OCI-LY1 (cell line): ENCODE measurements around the gene EYS.

Experiments
- H2AFZ ChIP-seq: fragments of 200-600 bp; sonication (generic), shearing (Covaris generic); 2 replicates; pipeline ENCODE4 v1.6.0; 2014; ENCODE audit warnings: antibody characterized with exemption, mild to moderate bottlenecking, low read length
- H3F3A ChIP-seq: fragments of 200-600 bp; sonication (generic), shearing (Covaris generic); 2 replicates; pipeline ENCODE4 v1.6.0; 2014; ENCODE audit warnings: mild to moderate bottlenecking, antibody characterized with exemption, low read length, moderate library complexity; ENCODE audit not compliant: insufficient read depth
- H3K27ac ChIP-seq: fragments of 200-600 bp; sonication (generic); 2 replicates; pipeline ENCODE4 v1.5.1; 2014; ENCODE audit warnings: low read length, mixed run types, mild to moderate bottlenecking, low read depth; ENCODE audit not compliant: poor library complexity, severe bottlenecking
- H3K27me3 ChIP-seq: fragments of 200-600 bp; sonication (generic); 2 replicates; pipeline ENCODE4 v1.6.0; 2014; ENCODE audit warnings: antibody characterized with exemption, mild to moderate bottlenecking, low read length, moderate library complexity; ENCODE audit not compliant: insufficient read depth
- H3K36me3 ChIP-seq: fragments of 200-600 bp; sonication (generic); 2 replicates; pipeline ENCODE4 v1.6.1; 2014; ENCODE audit warnings: mild to moderate bottlenecking, antibody characterized with exemption, low read length, moderate library complexity, mixed read lengths; ENCODE audit not compliant: insufficient read depth
- H3K4me1 ChIP-seq: fragments of 200-600 bp; sonication (generic); 2 replicates; pipeline ENCODE4 v1.5.1; 2014; ENCODE audit warnings: mild to moderate bottlenecking, low read length, moderate library complexity; ENCODE audit not compliant: insufficient read depth, severe bottlenecking
- H3K4me2 ChIP-seq: fragments of 200-600 bp; sonication (generic), shearing (Covaris generic); 2 replicates; pipeline ENCODE4 v1.6.1; 2014; ENCODE audit warnings: low read length
- H3K4me3 ChIP-seq: fragments of 200-600 bp; sonication (generic); 2 replicates; pipeline ENCODE4 v1.5.1; 2014; ENCODE audit warnings: low read length, low read depth, mild to moderate bottlenecking, mixed read lengths; ENCODE audit not compliant: poor library complexity, severe bottlenecking
- H3K79me2 ChIP-seq: fragments of 200-600 bp; shearing (Covaris generic); 2 replicates; pipeline ENCODE4 v1.6.1; 2016; ENCODE audit warnings: mixed run types, low read length, mixed read lengths; ENCODE audit not compliant: insufficient read depth
- H3K9ac ChIP-seq: fragments of 200-600 bp; sonication (generic), shearing (Covaris generic); 2 replicates; pipeline ENCODE4 v1.6.1; 2014; ENCODE audit warnings: mild to moderate bottlenecking, low read length, mixed read lengths
- H3K9me2 ChIP-seq: fragments of 200-600 bp; sonication (generic), shearing (Covaris generic); 2 replicates; pipeline ENCODE4 v1.6.1; 2014; ENCODE audit warnings: low read depth, mild to moderate bottlenecking, low read length, mixed read lengths
- H3K9me3 ChIP-seq: fragments of 200-600 bp; shearing (Covaris generic); 2 replicates; pipeline ENCODE4 v1.6.1; 2014; ENCODE audit warnings: low read length, mixed read lengths
- H4K20me1 ChIP-seq: fragments of 200-600 bp; sonication (generic), shearing (Covaris generic); 2 replicates; pipeline ENCODE4 v1.6.0; 2016; ENCODE audit warnings: mild to moderate bottlenecking, low read length; ENCODE audit not compliant: insufficient read depth
- EZH2 ChIP-seq: fragments of 200-600 bp; sonication (generic), shearing (Covaris generic); IDR thresholded peaks from 2 replicates; pipeline ENCODE4 v1.8.0; 2017; ENCODE audit warnings: borderline replicate concordance, mixed run types, mild to moderate bottlenecking, antibody characterized with exemption, low read length, moderate library complexity, mixed read lengths
- TF ChIP-seq, protein P1 (sequence below): fragments of 200-600 bp; sonication (generic), shearing (Covaris generic); IDR thresholded peaks from 2 replicates; pipeline ENCODE4 v1.5.1; 2017; ENCODE audit warnings: mild to moderate bottlenecking, antibody characterized with exemption, low read length, moderate library complexity, mixed read lengths

The EYS gene

DNA sequence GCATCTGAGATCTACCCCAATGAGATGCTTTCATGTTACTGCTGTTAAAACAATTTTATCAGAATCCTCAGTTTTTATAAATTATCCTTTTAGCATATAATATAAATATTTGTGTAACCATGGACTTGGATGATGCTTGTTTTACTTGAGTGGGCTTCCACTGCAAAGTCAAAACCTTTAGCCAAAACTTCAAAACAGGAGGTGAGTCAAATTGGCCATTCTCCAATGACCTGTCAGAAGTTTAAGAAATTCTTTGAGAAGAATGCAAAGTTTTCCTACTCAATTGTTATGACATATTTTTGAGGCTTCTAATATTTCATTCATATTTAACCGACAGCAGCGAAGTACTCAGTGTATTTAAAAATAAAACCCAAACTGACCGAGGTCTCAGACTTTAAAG is 507.9 kb downstream of the EYS start:
- Histone ChIP-seq H3K27me3 (no peaks in the 10 kb centered on the region), H3K27ac (no peak overlapping the region), H2AFZ (no peak overlapping the region), H3K79me2 (no peaks in the 10 kb centered on the region), H3K4me1 (no peaks in the 10 kb centered on the region), H3K4me3 (no peak overlapping the region), H3K9me3 (no peaks in the 10 kb centered on the region), H3F3A (no peaks in the 10 kb centered on the region), H3K9ac (no peak overlapping the region), H3K36me3 (no peaks in the 10 kb centered on the region), H3K9me2 (no peaks in the 10 kb centered on the region), H3K4me2 (no peak overlapping the region), H4K20me1 (no peaks in the 10 kb centered on the region)
- TF ChIP-seq, protein P1, sequence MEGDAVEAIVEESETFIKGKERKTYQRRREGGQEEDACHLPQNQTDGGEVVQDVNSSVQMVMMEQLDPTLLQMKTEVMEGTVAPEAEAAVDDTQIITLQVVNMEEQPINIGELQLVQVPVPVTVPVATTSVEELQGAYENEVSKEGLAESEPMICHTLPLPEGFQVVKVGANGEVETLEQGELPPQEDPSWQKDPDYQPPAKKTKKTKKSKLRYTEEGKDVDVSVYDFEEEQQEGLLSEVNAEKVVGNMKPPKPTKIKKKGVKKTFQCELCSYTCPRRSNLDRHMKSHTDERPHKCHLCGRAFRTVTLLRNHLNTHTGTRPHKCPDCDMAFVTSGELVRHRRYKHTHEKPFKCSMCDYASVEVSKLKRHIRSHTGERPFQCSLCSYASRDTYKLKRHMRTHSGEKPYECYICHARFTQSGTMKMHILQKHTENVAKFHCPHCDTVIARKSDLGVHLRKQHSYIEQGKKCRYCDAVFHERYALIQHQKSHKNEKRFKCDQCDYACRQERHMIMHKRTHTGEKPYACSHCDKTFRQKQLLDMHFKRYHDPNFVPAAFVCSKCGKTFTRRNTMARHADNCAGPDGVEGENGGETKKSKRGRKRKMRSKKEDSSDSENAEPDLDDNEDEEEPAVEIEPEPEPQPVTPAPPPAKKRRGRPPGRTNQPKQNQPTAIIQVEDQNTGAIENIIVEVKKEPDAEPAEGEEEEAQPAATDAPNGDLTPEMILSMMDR, result no peak

DNA sequence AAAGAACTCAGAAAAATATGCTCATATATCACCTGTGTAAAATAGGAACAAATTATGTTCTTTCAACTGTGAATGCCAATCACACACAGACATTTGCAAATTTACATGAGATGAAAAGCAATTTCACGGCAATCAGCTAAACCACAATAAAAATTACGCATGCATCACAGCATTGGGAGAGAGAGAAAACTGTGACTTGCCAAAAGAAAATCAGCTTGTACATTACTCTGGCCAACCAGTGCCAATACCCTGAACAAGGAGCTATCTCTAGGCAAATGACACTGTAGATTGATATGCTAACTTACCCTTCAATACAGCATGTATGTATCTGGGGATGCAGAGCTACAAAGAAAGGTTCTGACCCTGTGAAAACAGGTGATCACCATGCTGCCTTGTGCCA is 515.6 kb downstream of the EYS start:
- H3F3A ChIP-seq, result no peaks in the 10 kb centered on the region
- no peaks in the 10 kb centered on the region for H3K36me3 ChIP-seq
- TF ChIP-seq, protein P1, result no peak
- TF ChIP-seq EZH2, result no peak
- no peak overlapping the region for H3K4me2 ChIP-seq
- no peak overlapping the region for H2AFZ ChIP-seq
- H3K9ac ChIP-seq, result no peak overlapping the region
- H3K9me2 ChIP-seq, result no peaks in the 10 kb centered on the region
- no peak overlapping the region for H3K4me3 ChIP-seq
- no peaks in the 10 kb centered on the region for H3K4me1 ChIP-seq
- H4K20me1 ChIP-seq, result no peaks in the 10 kb centered on the region
- H3K27me3 ChIP-seq, result no peaks in the 10 kb centered on the region
- H3K9me3 ChIP-seq, result no peaks in the 10 kb centered on the region
- no peaks in the 10 kb centered on the region for H3K79me2 ChIP-seq
- no peak overlapping the region for H3K27ac ChIP-seq

DNA sequence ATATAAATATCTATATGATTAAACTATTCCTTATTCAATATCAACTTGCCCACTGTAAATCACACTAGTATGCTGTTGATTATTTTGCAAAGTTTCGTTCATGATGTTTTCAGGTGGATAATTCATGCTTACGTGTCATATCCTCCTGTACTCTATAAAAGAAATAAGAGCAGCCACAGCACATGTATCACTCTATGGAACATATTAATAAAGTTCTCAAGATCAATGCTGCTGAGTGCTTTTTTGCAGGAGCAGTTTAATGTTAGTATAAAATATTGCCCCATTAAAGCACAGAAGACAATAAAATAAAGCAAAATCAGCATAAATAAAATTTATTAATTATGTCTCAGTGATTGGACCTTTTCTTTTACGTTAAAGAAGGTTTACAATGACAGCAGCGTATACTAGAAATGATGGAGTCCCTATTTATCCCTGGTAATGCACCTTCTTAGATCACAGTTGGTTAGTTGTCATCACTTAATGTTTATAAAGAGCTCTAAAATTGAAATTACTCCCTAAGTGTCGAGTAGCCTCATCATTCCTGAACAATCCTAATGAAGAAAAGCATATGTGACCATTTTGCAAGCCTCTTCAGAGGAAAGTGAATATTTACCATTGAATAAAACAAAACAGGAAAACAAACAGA is 517.7 kb downstream of the EYS start:
- Histone ChIP-seq H2AFZ (no peak overlapping the region), H3K9me3 (no peaks in the 10 kb centered on the region), H3K4me3 (no peak overlapping the region), H3K36me3 (no peaks in the 10 kb centered on the region), H4K20me1 (no peaks in the 10 kb centered on the region), H3K27ac (no peak overlapping the region), H3K4me1 (no peaks in the 10 kb centered on the region), H3K79me2 (no peaks in the 10 kb centered on the region), H3K9me2 (no peaks in the 10 kb centered on the region), H3K4me2 (no peak overlapping the region), H3K9ac (no peak overlapping the region), H3K27me3 (no peaks in the 10 kb centered on the region), H3F3A (no peaks in the 10 kb centered on the region)
- TF ChIP-seq, protein P1, result no peak
- no peak for TF ChIP-seq EZH2
